SK-N-SH (cell line): ENCODE data around the gene PTPN13.

ENCODE experiments used
- RXRA ChIP-seq: IDR thresholded peaks from 2 replicates; pipeline ENCODE4 v1.4.0; 2012; ENCODE audit warnings: low read depth, mild to moderate bottlenecking, borderline replicate concordance
- TAF1 ChIP-seq: IDR thresholded peaks from 2 replicates; pipeline ENCODE4 v1.6.1; 2012; ENCODE audit warnings: low read depth, mild to moderate bottlenecking, low read length, moderate library complexity, borderline replicate concordance
- TF ChIP-seq, protein P1 (sequence below): IDR thresholded peaks from 2 replicates; pipeline ENCODE4 v1.4.0; 2012; ENCODE audit warnings: low read depth, borderline replicate concordance
- TF ChIP-seq, protein P2 (sequence below): IDR thresholded peaks from 2 replicates; pipeline ENCODE4 v1.4.0; 2012; ENCODE audit warnings: low read depth
- TF ChIP-seq, protein P3 (sequence below): fragments of 200-600 bp; sonication (generic); IDR thresholded peaks from 2 replicates; pipeline ENCODE4 v1.6.1; 2017; ENCODE audit warnings: antibody characterized with exemption, mild to moderate bottlenecking, moderate library complexity
- TF ChIP-seq, protein P4 (sequence below): fragments of 150-350 bp; IDR thresholded peaks from 2 replicates; pipeline ENCODE4 v1.6.1; 2016; ENCODE audit warnings: mild to moderate bottlenecking, low read depth, low read length

DNA sequence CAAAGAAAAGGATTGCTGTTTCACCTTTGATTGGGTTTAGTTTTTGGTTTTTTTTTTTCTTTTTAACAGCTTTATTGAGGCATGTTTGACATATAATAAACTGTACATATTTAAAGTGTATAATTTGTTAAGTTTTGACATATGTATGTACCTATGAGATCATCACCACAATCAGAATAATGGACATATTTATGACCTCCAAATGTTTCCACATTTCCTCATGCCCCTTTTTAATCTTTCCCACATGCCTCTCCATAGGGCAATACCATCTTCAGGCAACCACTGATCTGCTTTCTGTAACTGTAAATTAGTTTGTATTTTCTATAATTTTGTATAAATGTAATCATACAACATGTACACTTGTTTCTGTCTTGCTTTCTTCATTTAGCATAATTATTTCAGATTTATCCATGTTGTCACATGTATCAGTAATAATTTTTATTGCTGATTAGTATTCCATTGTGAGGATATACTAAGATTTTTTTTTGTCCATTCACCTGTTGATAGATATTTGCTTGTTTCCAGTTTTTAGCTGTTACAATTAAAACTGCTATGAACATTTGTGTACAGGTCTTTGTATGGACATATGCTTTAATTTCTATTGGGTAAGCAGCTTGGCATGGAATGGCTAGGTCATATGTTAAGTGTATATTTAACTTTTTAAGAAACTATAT, 33.5 kb downstream of the PTPN13 start:
- TF ChIP-seq RXRA (no peak), TAF1 (no peak)
- TF ChIP-seq, protein P1, sequence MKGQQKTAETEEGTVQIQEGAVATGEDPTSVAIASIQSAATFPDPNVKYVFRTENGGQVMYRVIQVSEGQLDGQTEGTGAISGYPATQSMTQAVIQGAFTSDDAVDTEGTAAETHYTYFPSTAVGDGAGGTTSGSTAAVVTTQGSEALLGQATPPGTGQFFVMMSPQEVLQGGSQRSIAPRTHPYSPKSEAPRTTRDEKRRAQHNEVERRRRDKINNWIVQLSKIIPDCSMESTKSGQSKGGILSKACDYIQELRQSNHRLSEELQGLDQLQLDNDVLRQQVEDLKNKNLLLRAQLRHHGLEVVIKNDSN = no peak
- TF ChIP-seq, protein P2, sequence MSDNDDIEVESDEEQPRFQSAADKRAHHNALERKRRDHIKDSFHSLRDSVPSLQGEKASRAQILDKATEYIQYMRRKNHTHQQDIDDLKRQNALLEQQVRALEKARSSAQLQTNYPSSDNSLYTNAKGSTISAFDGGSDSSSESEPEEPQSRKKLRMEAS = no peak
- TF ChIP-seq, protein P3, sequence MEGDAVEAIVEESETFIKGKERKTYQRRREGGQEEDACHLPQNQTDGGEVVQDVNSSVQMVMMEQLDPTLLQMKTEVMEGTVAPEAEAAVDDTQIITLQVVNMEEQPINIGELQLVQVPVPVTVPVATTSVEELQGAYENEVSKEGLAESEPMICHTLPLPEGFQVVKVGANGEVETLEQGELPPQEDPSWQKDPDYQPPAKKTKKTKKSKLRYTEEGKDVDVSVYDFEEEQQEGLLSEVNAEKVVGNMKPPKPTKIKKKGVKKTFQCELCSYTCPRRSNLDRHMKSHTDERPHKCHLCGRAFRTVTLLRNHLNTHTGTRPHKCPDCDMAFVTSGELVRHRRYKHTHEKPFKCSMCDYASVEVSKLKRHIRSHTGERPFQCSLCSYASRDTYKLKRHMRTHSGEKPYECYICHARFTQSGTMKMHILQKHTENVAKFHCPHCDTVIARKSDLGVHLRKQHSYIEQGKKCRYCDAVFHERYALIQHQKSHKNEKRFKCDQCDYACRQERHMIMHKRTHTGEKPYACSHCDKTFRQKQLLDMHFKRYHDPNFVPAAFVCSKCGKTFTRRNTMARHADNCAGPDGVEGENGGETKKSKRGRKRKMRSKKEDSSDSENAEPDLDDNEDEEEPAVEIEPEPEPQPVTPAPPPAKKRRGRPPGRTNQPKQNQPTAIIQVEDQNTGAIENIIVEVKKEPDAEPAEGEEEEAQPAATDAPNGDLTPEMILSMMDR = no peak
- TF ChIP-seq, protein P4, sequence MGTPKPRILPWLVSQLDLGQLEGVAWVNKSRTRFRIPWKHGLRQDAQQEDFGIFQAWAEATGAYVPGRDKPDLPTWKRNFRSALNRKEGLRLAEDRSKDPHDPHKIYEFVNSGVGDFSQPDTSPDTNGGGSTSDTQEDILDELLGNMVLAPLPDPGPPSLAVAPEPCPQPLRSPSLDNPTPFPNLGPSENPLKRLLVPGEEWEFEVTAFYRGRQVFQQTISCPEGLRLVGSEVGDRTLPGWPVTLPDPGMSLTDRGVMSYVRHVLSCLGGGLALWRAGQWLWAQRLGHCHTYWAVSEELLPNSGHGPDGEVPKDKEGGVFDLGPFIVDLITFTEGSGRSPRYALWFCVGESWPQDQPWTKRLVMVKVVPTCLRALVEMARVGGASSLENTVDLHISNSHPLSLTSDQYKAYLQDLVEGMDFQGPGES = no peak
